Adrenal gland (tissue), 12 donors: ENCODE data around the gene SLC23A3. TPM values are rescaled to one million over a fixed set of nuclear protein-coding genes. Genes with fewer than 3 reads are reported as not detected.

Source experiments
- DNase-seq, 7 donors: peaks; one replicate each; pipeline ENCODE4 v3.0.0-alpha.2; 2019 to 2020
- H3K27ac ChIP-seq, 5 donors: fragments of 200-600 bp; sonication (generic) in 4 of 5; 1 replicate in 3 of 5; 2 replicates in 2 of 5; pipeline versions ENCODE4 v1.5.1 to v1.8.0; 2016 to 2020; ENCODE audit warnings: mild to moderate bottlenecking in 1 of 5
- H3K27me3 ChIP-seq: fragments of 200-600 bp; 2 replicates; pipeline ENCODE4 v1.8.0; 2021
- H3K36me3 ChIP-seq, 2 donors: fragments of 200-600 bp; replicated peaks in 1 of 2; 1 replicate in 1 of 2; 2 replicates in 1 of 2; pipeline versions ENCODE4 v1.5.1 to v1.8.0; 2018 to 2022
- H3K4me1 ChIP-seq, 2 donors: fragments of 200-600 bp; replicated peaks in 1 of 2; 1 replicate in 1 of 2; 2 replicates in 1 of 2; pipeline versions ENCODE4 v1.5.1 to v1.8.0; 2018 to 2021
- H3K4me3 ChIP-seq, 4 donors: fragments of 200-600 bp; sonication (generic) in 3 of 4; one replicate each; pipeline ENCODE4 v1.5.1; 2016 to 2018
- H3K9me3 ChIP-seq, 3 donors: fragments of 200-600 bp; sonication (generic) in 1 of 3; replicated peaks in 1 of 3; 1 replicate in 2 of 3; 2 replicates in 1 of 3; pipeline versions ENCODE4 v1.5.1 to v1.8.0; 2016 to 2021
- CTCF ChIP-seq, 6 experiments: fragments of 450-650 bp in 4 of 6; fragments of 200-600 bp in 2 of 6; sonication (generic) in 1 of 6; IDR thresholded peaks; 1 replicate in 5 of 6; 2 replicates in 1 of 6; pipeline versions ENCODE4 v1.5.1 to v1.8.0; 2016 to 2021; ENCODE audit warnings: antibody characterized with exemption in 6 of 6, mild to moderate bottlenecking in 2 of 6, moderate library complexity in 1 of 6
- POLR2A ChIP-seq, 2 donors: fragments of 450-650 bp; IDR thresholded peaks; one replicate each; pipeline ENCODE4 v1.6.1; 2017; ENCODE audit warnings: antibody characterized with exemption in 2 of 2, mild to moderate bottlenecking in 2 of 2, moderate library complexity in 1 of 2
- WGBS, 4 donors: extraction: QIAGEN DNeasy Blood & Tissue Kit in 2 of 4; methylation state at CpG; one replicate each; pipeline versions ENCODE4 v1.1.5 to v1.1.7; 2013 to 2017; 5-methylcytosine and 5-hydroxymethylcytosine counted together
- intact Hi-C, 2 donors: fragments of 100-400 bp; cut with DNase I; formaldehyde crosslinking; loops; one replicate each; pipeline versions ENCODE4 v1.14.1 to v1.15.0; 2022 to 2023
- polyA plus RNA-seq, 3 donors: library from polyadenylated mRNA; stranded (reverse); fragments of 200-250 nt in 2 of 3; fragments of 350-450 nt in 1 of 3; fragmentation: Illumina TruSeq in 1 of 3; extraction: RNeasy Lipid Tissue Mini Kit (QIAGEN cat#74804) in 1 of 3; gene quantifications; one replicate each; pipeline ENCODE4 v1.2.3, GENCODE V29; 2013 to 2014
- total RNA-seq, 9 donors: library from RNA; depleted of rRNA in 4 of 9; stranded (reverse); fragments of >200 nt in 4 of 9; fragments of 120-200 nt in 1 of 9; fragmentation: NEBNext Ultra II Directional in 1 of 9; extraction: Animal tissue kit (Norgen Biotek cat#: 25700) in 1 of 9; gene quantifications; one replicate each; pipeline versions ENCODE4 v1.1.0 to v1.2.4, GENCODE V29; 2013 to 2023
- donor health status: healthy with polysubstance abuse.
- donor health status: Bipolar disorder and iron deficiency.
- donor health status: DM: yes; HTN: yes; CAD: no.
- donor health status: DM: no; HTN: no; CAD: no.
- donor health status: DM: no; HTN: no; CAD: no.
- donor health status: DM: yes; HTN: yes; CAD: no.

The SLC23A3 gene
- total and polyA plus RNA-seq, 12 donors, result 0.11 to 4.3 (median 0.84) TPM; not detected in 2

GRCh38 chr2:219175486-219175885 is 5.7 kb upstream of the SLC23A3 start:
- H3K27ac ChIP-seq, result peak overlapping the region in 4 of 5 donors; percentile 97 to 100 (median 99)

DNA sequence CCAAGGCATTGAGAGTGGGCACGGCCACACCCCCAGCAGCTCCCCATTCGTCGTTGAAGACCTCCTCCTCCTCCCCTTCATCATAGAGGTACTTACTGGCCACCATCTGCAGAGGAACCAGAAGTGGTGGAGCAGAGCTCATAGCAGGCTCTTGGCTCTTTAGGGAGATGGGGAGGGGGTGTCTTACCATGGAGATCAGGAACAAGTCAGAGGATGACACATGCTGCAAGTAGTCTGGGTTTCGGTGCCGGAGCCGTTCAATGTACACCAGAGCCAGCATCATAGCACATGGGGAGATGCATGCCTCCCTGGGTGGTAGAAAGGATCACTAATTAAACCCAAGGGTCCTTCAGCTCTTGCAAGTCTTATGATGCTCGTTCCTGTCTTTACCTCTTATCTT is 5.0 kb upstream of the SLC23A3 start:
- TF ChIP-seq POLR2A (IDR thresholded peaks at IDR 0.05), result no peak
- no peak for TF ChIP-seq CTCF (IDR thresholded peaks at IDR 0.05)
- 83 to 86% (median 84%) methylated on average over 7 of the region's 7 CpGs for WGBS, 4 donors
- intact Hi-C loops, result loop anchor here in 1 of 2 donors (5.0 kb wide), 1 partner anchor 38 kb away; no protein-coding TSS in a partner anchor
- no peaks in the 10 kb centered on the region for H3K27me3 ChIP-seq
- no peaks in the 10 kb centered on the region for H3K9me3 ChIP-seq
- H3K36me3 ChIP-seq, result peaks cover 0 to 37% of the 10 kb centered on the region in 2 donors
- DNase-seq, result no peak
- H3K4me1 ChIP-seq, result peaks cover 20 to 32% of the 10 kb centered on the region in 2 donors
- H3K4me3 ChIP-seq, result no peak overlapping the region
- peak overlapping the region in 1 of 5 donors; percentile 16 for H3K27ac ChIP-seq

More at GRCh38 chr2:219175486-219175885, 5.7 kb upstream of the SLC23A3 start:
- Histone ChIP-seq H3K4me1 (peaks cover 20 to 32% of the 10 kb centered on the region in 2 donors), H3K36me3 (peaks cover 0 to 43% of the 10 kb centered on the region in 2 donors), H3K27me3 (no peaks in the 10 kb centered on the region), H3K4me3 (peak overlapping the region in 2 of 4 donors; percentile 79 to 100), H3K9me3 (no peaks in the 10 kb centered on the region)
- 67 to 80% (median 71%) methylated on average over 6 to 7 of the region's 7 CpGs for WGBS, 4 donors
- no peak for DNase-seq
- no peak for TF ChIP-seq CTCF (IDR thresholded peaks at IDR 0.05)
- no peak for TF ChIP-seq POLR2A (IDR thresholded peaks at IDR 0.05)
- intact Hi-C loops, result no loop called here

DNA sequence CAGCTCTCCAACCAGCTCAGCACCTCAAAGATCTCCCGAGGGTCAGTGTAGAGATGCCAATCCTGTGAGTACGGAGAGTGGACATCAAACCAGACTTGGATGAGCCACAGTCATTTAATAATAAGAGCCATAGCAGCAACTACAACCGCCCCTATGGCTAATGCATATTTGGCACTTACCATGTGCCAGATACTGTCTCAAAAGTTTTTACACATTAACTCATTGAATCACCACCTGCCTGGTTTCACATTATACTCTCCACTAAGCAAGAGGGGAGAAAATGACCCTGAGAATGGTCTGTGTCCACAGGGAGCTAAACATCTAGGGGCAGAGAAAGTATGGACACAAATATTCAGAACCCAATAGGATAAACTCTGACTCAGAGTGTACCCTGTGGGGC is 4.3 kb upstream of the SLC23A3 start:
- Histone ChIP-seq H3K27ac (no peak overlapping the region), H3K9me3 (no peaks in the 10 kb centered on the region), H3K36me3 (peaks cover 0 to 37% of the 10 kb centered on the region in 2 donors), H3K27me3 (no peaks in the 10 kb centered on the region), H3K4me3 (no peak overlapping the region), H3K4me1 (peaks cover 20 to 26% of the 10 kb centered on the region in 2 donors)
- no peak for TF ChIP-seq CTCF (IDR thresholded peaks at IDR 0.05)
- intact Hi-C loops, result loop anchor here in 1 of 2 donors (5.0 kb wide), 1 partner anchor 38 kb away; no protein-coding TSS in a partner anchor
- 82 to 96% (median 89%) methylated on average over 3 of the region's 3 CpGs for WGBS, 4 donors
- no peak for DNase-seq

DNA sequence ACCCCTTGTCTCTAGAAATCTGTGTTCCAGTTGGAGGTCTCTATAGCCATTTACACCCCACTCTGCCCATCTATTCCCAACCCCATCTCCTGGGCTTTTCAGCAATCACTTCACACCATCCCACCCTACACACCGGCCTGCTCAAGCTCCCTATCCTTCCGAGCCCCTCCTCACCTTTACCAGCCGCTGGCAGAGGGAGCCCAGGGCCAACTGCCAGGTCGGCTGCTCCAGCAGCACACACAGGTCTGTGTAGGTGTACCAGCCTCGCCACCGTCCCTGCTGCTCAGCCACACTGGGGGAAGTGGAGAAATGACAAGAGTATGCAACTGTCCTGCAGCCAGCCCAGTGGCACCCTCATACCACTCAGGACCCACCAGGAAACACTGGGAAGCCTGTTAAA is 3.3 kb upstream of the SLC23A3 start:
- peak overlapping the region in 1 of 5 donors; percentile 75 for H3K27ac ChIP-seq
- no peak for DNase-seq
- no peak overlapping the region for H3K4me3 ChIP-seq
- H3K9me3 ChIP-seq, result no peaks in the 10 kb centered on the region
- peaks cover 15 to 22% of the 10 kb centered on the region in 2 donors for H3K4me1 ChIP-seq
- intact Hi-C loops, result loop anchor here in 1 of 2 donors (5.0 kb wide), 1 partner anchor 39 kb away; no protein-coding TSS in a partner anchor
- WGBS, 4 donors, result 94 to 95% (median 94%) methylated on average over 6 of the region's 6 CpGs
- no peak for TF ChIP-seq POLR2A (IDR thresholded peaks at IDR 0.05)
- no peak for TF ChIP-seq CTCF (IDR thresholded peaks at IDR 0.05)
- peaks cover 0 to 37% of the 10 kb centered on the region in 2 donors for H3K36me3 ChIP-seq
- no peaks in the 10 kb centered on the region for H3K27me3 ChIP-seq
